NOMO-1 treated with DMSO at 0.1 percent for 48 hours (cell line): Measurements from ENCODE around the gene MRAP2.
"Not testable (repeated sequence)": the region's sequence is repeated elsewhere in the genome, so short reads cannot be mapped to it uniquely, and the experiment has no call there.

ENCODE experiments used
- DNase-seq: peaks from one replicate; lab custom pipeline; 2025; ENCODE audit not compliant: unreplicated experiment; lab: John Stamatoyannopoulos, UW

The MRAP2 gene

GRCh38 chr6:84028350-84028749 is 5.2 kb upstream of the MRAP2 start:
- no peak for DNase-seq

GRCh38 chr6:84032000-84032399 is 1.6 kb upstream of the MRAP2 start:
- not testable (repeated sequence) for DNase-seq

DNA sequence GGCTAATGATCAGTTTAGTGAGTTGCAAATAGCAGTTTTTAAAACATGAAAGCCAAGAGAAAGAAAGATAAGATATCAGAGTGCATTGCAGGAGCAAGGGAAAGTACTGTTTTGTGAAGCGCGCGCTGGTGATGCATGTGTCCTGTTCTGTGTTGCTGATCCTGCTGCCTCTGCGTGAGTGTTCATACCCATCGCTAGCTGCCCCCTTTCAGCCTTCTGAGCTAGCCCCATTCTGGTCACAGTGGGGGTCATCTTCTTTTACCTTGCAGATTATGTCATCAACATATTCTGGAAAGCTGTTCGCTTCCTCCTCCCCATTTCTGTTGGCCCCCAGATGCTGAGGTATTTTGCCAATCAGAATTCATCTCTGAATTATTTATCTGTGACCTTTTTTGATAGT is 1.9 kb downstream of the MRAP2 start:
- DNase-seq: no peak

GRCh38 chr6:84037425-84038089 is 4.0 kb downstream of the MRAP2 start:
- DNase-seq: no peak

GRCh38 chr6:84042603-84043002 is 9.0 kb downstream of the MRAP2 start:
- DNase-seq: no peak

DNA sequence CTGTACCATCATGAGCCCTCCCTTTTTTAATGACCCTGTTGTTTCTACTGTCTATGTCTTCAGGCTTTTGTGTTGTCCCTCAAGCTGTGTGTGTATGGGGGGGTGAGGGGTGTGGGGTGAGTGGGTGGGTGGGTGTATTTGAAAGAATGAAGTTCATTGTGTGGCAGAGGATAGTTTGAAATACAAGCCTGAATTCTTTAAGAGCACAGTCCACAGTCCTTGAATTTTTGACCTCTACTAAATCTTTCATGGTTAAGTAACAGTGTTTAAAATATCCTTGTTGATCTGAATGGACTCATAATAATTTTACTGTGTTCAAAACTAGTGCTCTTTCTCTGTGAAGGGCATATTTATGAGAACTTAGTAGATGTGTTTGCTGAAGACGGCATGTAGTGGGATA is 10.0 kb downstream of the MRAP2 start:
- DNase-seq: no peak

DNA sequence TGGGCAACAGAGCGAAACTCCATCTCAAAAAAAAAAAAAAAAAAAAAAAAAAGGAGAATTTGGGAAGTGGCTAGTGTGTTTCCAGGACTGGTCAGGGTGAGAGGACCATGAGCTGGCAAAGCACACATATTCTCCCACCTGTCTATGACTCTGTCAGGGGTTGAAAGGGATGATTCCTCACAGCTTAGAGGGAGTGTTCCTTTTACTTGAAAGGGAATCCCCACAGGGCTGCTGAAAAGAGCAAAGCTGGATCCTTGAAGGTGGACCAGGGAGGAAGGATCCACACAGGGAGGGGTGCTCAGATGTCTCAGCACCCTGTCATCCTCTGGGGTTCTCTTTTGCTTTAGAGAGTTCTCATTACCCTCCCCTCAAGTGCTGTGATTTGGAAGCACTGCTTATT is 13.2 kb downstream of the MRAP2 start:
- no peak for DNase-seq

GRCh38 chr6:84048588-84048987 is 15.0 kb downstream of the MRAP2 start:
- no peak for DNase-seq

- DNase-seq: no peak
Measured at GRCh38 chr6:84050408-84050807, 16.8 kb downstream of the MRAP2 start.

DNA sequence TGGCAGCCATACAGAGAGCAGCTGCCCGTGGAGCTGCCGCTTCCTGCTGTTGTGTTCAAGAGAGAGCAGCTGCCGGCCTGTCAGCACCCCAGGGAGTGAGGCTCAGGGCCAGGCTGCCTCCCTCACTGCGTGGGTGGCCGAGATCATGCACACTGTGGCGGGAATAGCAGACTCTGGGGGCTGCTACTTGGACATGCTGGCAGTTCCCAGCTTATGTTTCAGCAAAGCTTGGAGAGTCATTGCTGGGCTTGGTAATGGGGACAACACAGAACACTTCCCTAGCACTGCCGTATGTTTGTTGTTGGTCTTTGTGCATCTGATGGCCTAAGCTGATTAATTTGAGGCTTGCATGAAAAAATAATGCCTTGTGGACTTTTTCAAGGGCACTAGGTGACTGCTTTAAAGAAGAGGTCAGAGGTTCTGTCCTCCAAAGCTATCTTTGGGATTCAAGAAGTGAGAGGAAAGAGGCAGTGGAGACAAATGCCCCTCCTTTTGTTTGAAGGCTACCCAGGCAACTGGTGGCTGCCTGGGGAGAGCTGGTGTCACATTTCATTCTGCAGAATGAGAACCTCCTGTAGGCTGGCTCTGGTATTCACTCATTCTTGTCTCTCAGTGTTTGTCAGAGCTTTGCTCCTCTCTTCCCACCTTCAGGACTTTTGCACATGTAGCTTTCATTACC is 18.8 kb downstream of the MRAP2 start:
- DNase-seq: no peak

DNA sequence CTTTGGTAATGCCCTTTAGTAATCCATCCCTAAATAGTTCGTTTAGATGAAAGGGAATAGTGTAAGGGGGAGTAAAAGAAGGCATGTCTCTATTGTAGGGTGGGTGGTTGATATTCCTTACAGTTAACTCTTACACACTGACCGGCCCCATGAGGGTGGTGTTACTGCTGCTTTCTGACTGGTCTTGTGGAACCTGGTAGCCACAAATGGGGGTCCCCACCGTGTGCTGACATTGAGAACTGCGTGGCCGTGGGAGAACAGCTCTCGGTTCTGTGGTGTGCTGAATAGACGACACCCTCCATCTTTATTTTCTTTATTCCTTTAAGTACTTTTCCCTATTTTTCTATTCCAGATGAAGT is 19.3 kb downstream of the MRAP2 start:
- no peak for DNase-seq

DNA sequence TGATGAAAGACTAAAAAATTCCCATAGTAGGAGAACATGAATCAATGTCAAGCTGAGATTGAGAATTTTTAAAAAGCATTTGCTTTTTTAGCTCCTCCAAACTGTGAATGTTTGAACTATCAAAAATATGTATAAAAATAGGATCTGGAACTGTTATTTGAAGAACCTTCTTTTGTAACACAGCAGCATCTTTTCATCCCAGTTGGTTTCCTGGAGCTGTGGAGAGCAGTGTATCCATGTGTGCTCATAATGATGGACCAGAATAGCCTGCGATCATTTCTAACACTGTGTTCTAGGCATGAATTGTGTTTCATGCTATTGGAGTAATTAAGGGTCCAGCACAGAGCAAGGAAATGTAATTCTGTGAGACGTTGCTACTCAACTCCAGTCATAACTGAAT is 22.1 kb downstream of the MRAP2 start:
- DNase-seq: no peak

GRCh38 chr6:84057908-84058307 is 24.3 kb downstream of the MRAP2 start:
- no peak for DNase-seq

GRCh38 chr6:84059082-84059481 is 25.5 kb downstream of the MRAP2 start:
- DNase-seq: no peak

GRCh38 chr6:84061174-84061573 is 27.6 kb downstream of the MRAP2 start:
- no peak for DNase-seq

DNA sequence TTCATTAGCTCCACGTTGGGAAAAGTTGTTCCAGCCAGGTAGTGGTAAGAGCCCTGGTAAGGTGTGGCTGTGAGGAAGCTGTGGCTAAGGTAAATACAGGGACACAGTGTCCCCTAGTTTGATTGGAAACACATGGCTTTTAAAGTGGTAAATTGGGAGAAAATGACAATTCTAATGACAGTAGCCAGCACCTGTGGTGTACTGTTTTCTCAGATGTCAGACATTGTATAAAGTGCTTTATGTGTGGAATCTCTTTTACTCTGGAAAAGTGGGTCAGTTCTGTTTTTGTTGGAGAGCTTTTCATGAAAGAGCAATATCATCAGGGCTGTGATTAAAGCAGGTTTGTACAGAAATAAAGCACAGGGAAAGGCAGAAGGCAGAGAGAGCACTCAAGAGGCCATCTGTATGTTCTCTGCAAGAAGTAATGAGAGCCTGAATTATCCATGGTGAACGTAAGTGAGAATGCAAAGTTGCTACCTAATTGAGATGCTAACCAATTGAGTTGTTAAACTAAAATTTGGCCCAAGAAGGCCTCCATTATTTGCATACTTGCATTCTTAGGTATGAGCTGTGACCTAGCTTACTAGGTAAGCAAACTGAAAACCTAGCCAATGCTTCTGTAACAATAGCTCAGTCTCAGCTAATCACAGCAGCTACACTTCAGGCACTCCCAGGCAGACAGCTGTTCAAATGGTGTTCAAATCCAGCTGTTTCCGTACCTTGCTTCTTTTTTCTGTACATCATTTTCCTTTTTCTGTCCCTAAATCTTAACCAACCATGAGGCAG is 28.2 kb downstream of the MRAP2 start:
- no peak for DNase-seq

GRCh38 chr6:84062519-84063154 is 29.1 kb downstream of the MRAP2 start:
- DNase-seq: no peak

DNA sequence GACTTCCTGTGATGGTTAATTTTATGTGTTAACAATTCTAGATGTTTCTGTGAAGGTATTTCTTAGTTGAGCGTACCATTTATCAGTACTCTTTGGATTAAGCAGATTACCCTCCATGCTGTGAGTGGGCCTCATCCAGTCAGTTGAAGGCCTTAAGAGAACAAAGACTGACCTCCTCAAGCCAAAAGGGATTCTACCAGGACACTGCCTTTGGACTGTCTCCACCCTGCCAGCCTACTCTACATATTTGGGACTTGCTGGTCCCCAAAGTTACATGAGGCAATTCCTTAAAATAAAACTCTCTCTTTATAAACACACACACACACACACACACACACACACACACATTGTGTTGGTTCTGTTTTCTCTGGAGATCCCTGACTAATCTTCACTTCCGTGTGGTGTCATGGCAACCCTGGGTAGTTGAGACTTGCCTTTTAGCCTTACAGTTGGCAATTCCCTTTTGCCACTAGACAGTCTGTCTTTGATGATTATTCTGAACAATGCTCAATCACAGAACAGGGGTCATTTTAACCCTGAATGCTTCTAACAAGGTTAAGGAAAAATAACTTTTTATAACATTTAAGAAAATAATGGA is 32.2 kb downstream of the MRAP2 start:
- DNase-seq: peak; percentile 3

GRCh38 chr6:84066536-84066935 is 33.0 kb downstream of the MRAP2 start:
- no peak for DNase-seq

DNA sequence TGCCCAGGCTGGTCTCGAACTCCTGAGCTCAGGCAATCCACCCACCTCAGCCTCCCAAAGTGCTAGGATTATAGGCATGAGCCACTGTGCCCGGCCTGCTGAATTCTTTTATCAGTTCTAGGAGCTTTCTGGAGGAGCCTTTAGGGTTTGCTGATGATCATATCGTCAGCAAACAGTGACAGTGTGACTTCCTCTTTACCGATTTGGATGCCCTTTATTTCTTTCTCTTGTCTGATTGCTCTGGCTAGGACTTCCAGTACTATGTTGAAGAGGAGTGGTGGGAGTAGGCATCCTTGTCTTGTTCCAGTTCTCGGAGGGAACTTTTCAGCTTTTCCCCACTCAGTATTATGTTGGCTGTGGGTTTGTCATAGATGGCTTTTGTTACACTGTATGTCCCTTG is 35.3 kb downstream of the MRAP2 start:
- not testable (repeated sequence) for DNase-seq

- no peak for DNase-seq
Measured at GRCh38 chr6:84072442-84072997, 38.9 kb downstream of the MRAP2 start.
